OCI-LY7 (cell line): ENCODE measurements around the gene CXCL6. TPM values are rescaled to one million over a fixed set of nuclear protein-coding genes. Genes with fewer than 3 reads are reported as not detected.

ENCODE experiments used
- Bru-seq: library from RNA; stranded (reverse); fragments of 400-500 nt; gene quantifications from one replicate; lab custom pipeline; 2021; lab: Mats Ljungman, UMichigan
- BruChase-seq, 2 experiments: library from RNA; stranded (reverse); fragments of 400-500 nt; gene quantifications; one replicate each; lab custom pipeline; 2021; lab: Mats Ljungman, UMichigan
- BruUV-seq: library from RNA; stranded (reverse); fragments of 400-500 nt; replicated peaks from 2 replicates; lab custom pipeline; 2021; lab: Mats Ljungman, UMichigan
- CTCF ChIA-PET: fragments of 300-600 bp; sonication (Branson Sonifier 250); formaldehyde crosslinking; loops from one replicate; lab custom pipeline; 2022; ENCODE audit warnings: antibody characterized with exemption; ENCODE audit not compliant: unreplicated experiment; lab: Charles Lee
- POLR2A ChIA-PET: fragments of 300-600 bp; sonication (Branson Sonifier 250); formaldehyde crosslinking; loops from one replicate; lab custom pipeline; 2022; ENCODE audit warnings: antibody characterized with exemption; lab: Charles Lee
- DNase-seq: peaks from one replicate; pipeline ENCODE4 v3.0.0-alpha.2; 2015; ENCODE audit warnings: low spot score
- H2AFZ ChIP-seq: fragments of 200-600 bp; sonication (generic), shearing (Covaris generic); 2 replicates; pipeline ENCODE4 v1.6.1; 2014; ENCODE audit warnings: mild to moderate bottlenecking, antibody characterized with exemption, low read length, moderate library complexity
- H3K27ac ChIP-seq: fragments of 200-600 bp; sonication (generic); 2 replicates; pipeline ENCODE4 v1.5.1; 2014; ENCODE audit warnings: mixed run types, low read depth, mild to moderate bottlenecking, moderate library complexity, low read length, inconsistent platforms; ENCODE audit not compliant: poor library complexity, severe bottlenecking
- H3K36me3 ChIP-seq: fragments of 200-600 bp; sonication (generic); 2 replicates; pipeline ENCODE4 v1.6.1; 2014; ENCODE audit warnings: mild to moderate bottlenecking, antibody characterized with exemption, low read length, moderate library complexity, mixed read lengths; ENCODE audit not compliant: insufficient read depth
- H3K4me1 ChIP-seq: fragments of 200-600 bp; sonication (generic); 2 replicates; pipeline ENCODE4 v1.5.1; 2014; ENCODE audit warnings: mild to moderate bottlenecking, low read length; ENCODE audit not compliant: insufficient read depth, poor library complexity, severe bottlenecking
- H3K4me2 ChIP-seq: fragments of 200-600 bp; sonication (generic); 2 replicates; pipeline ENCODE4 v1.6.1; 2014; ENCODE audit warnings: mild to moderate bottlenecking, low read length
- H3K4me3 ChIP-seq: fragments of 200-600 bp; sonication (generic); 2 replicates; pipeline ENCODE4 v1.5.1; 2014; ENCODE audit warnings: mild to moderate bottlenecking, low read depth, low read length; ENCODE audit not compliant: poor library complexity, severe bottlenecking
- H3K79me2 ChIP-seq: fragments of 200-600 bp; sonication (generic); 2 replicates; pipeline ENCODE4 v1.6.1; 2016; ENCODE audit warnings: low read depth, mild to moderate bottlenecking, low read length, moderate library complexity, mixed read lengths; ENCODE audit not compliant: insufficient read depth
- H3K9me2 ChIP-seq: fragments of 200-600 bp; sonication (generic); 2 replicates; pipeline ENCODE4 v1.6.1; 2016; ENCODE audit warnings: mild to moderate bottlenecking, low read length, mixed read lengths; ENCODE audit not compliant: insufficient read depth
- H3K9me3 ChIP-seq: fragments of 200-600 bp; sonication (generic); 2 replicates; pipeline ENCODE4 v1.6.1; 2014; ENCODE audit warnings: mild to moderate bottlenecking, mixed run types, low read length, mixed read lengths
- H4K20me1 ChIP-seq: fragments of 200-600 bp; sonication (generic); 2 replicates; pipeline ENCODE4 v1.6.1; 2014; ENCODE audit warnings: mild to moderate bottlenecking, antibody characterized with exemption, low read length, moderate library complexity, mixed read lengths; ENCODE audit not compliant: insufficient read depth
- CTCF ChIP-seq: fragments of 200-600 bp; sonication (generic); conservative IDR thresholded peaks from 2 replicates; pipeline ENCODE4 v1.5.1; 2014; ENCODE audit warnings: mild to moderate bottlenecking, antibody characterized with exemption, low read length, moderate library complexity, mixed read lengths
- EZH2phosphoT487 ChIP-seq: fragments of 200-600 bp; sonication (generic); IDR thresholded peaks from 2 replicates; pipeline ENCODE4 v1.6.1; 2018; ENCODE audit warnings: low read depth, borderline replicate concordance, mild to moderate bottlenecking, mixed run types, antibody characterized with exemption, low read length, moderate library complexity, mixed read lengths
- intact Hi-C: fragments of 100-400 bp; cut with micrococcal nuclease; formaldehyde crosslinking; loops from one replicate; pipeline ENCODE4 v1.10.0; 2022; ENCODE audit not compliant: unreplicated experiment
- long read RNA-seq: library from polyadenylated mRNA; stranded (forward); transcript quantifications from one replicate; pipeline ENCODE4 v2.0.0, GENCODE V29; 2022
- total RNA-seq, 2 experiments: library from RNA; depleted of rRNA in 1 of 2; stranded (reverse); fragments of >200 nt in 1 of 2; shearing (Covaris generic) in 1 of 2; gene quantifications; 2 replicates each; pipeline ENCODE4 v1.2.3, GENCODE V29; 2014 to 2022

CXCL6 gene
- total RNA-seq (2014; rRNA removed; shearing (Covaris generic)) (not detected in 2 replicates), total RNA-seq (2022) (not detected in 2 replicates), Bru-seq, nascent RNA (not detected), BruChase-seq, experiment 1, labeled RNA remaining after a 6-hour chase (not detected), BruChase-seq, experiment 2, labeled RNA remaining after a 2-hour chase (not detected)
- long read RNA-seq = 0 reads

- TF ChIP-seq CTCF (no peak), EZH2phosphoT487 (no peak)
- BruUV-seq = no TSS peak
- no peak for DNase-seq
- Histone ChIP-seq H3K4me3 (no peak within 1 kb of the TSS), H3K36me3 (no peaks in the 10 kb centered on the region), H3K4me2 (no peak within 1 kb of the TSS), H3K9me2 (no peaks in the 10 kb centered on the region), H2AFZ (no peak within 1 kb of the TSS), H3K27ac (no peak within 1 kb of the TSS), H3K79me2 (no peaks in the 10 kb centered on the region), H4K20me1 (no peaks in the 10 kb centered on the region), H3K4me1 (no peaks in the 10 kb centered on the region), H3K9me3 (no peaks in the 10 kb centered on the region)
- POLR2A ChIA-PET = interaction anchor here (0.6 kb wide), 1 partner anchor 96 kb away, joined by 3 read pairs; no protein-coding TSS in a partner anchor
- CTCF ChIA-PET = no interaction called here
- intact Hi-C loops = no loop called here
Observed at GRCh38 chr4:73836373-73837279, at the start of gene CXCL6. Gene CXCL6 (plus strand): TSS chr4:73836678. CDS start chr4:73836751, 73 bp downstream.

- no TSS peak for BruUV-seq
- no peak for DNase-seq
- Histone ChIP-seq H3K4me2 (no peak overlapping the region), H3K4me1 (no peaks in the 10 kb centered on the region), H4K20me1 (no peaks in the 10 kb centered on the region), H3K9me2 (no peaks in the 10 kb centered on the region), H3K36me3 (no peaks in the 10 kb centered on the region), H2AFZ (no peak overlapping the region), H3K27ac (no peak overlapping the region), H3K9me3 (no peaks in the 10 kb centered on the region), H3K4me3 (no peak overlapping the region), H3K79me2 (no peaks in the 10 kb centered on the region)
- intact Hi-C loops = no loop called here
- CTCF ChIA-PET = no interaction called here
- TF ChIP-seq CTCF = no peak
- TF ChIP-seq EZH2phosphoT487 = no peak
- POLR2A ChIA-PET = no interaction called here
Observed at GRCh38 chr4:73788411-73788810, 48.1 kb upstream of the CXCL6 start.
